Muscle layer of duodenum (tissue), 2 donors: ENCODE data around the gene GDAP1L1.
"Not testable (repeated sequence)": the region's sequence is repeated elsewhere in the genome, so short reads cannot be mapped to it uniquely, and the experiment has no call there.

Source experiments
- H3K27ac ChIP-seq: one replicate; pipeline ENCODE4 v1.7.0; 2013; ENCODE audit warnings: mild to moderate bottlenecking, low read length
- H3K27me3 ChIP-seq: one replicate; pipeline ENCODE4 v1.7.0; 2013; ENCODE audit warnings: low read depth, mild to moderate bottlenecking, control low read depth, low read length
- H3K36me3 ChIP-seq, 2 donors: one replicate each; pipeline ENCODE4 v1.7.0; 2013; ENCODE audit warnings: low read length in 2 of 2, control low read depth in 1 of 2, mild to moderate bottlenecking in 1 of 2; ENCODE audit not compliant: insufficient read depth in 2 of 2, control insufficient read depth in 1 of 2
- H3K4me1 ChIP-seq, 2 donors: one replicate each; pipeline ENCODE4 v1.7.0; 2013; ENCODE audit warnings: low read length in 2 of 2, mild to moderate bottlenecking in 2 of 2, control low read depth in 1 of 2, moderate library complexity in 1 of 2; ENCODE audit not compliant: insufficient read depth in 2 of 2, control insufficient read depth in 1 of 2
- H3K4me3 ChIP-seq, 2 donors: one replicate each; pipeline ENCODE4 v1.7.0; 2013; ENCODE audit warnings: low read length in 2 of 2, low read depth in 1 of 2, mild to moderate bottlenecking in 1 of 2
- H3K9me3 ChIP-seq, 2 donors: one replicate each; pipeline ENCODE4 v1.7.0; 2013; ENCODE audit warnings: low read length in 2 of 2, control low read depth in 1 of 2, mild to moderate bottlenecking in 1 of 2; ENCODE audit not compliant: control insufficient read depth in 1 of 2
- donor health status: healthy.

The GDAP1L1 gene

GRCh38 chr20:44221368-44221954, 25.6 kb upstream of the GDAP1L1 start:
- H3K36me3 ChIP-seq, result peaks cover 0 to 5% of the 10 kb centered on the region in 2 donors
- H3K9me3 ChIP-seq, result no peaks in the 10 kb centered on the region
- H3K27ac ChIP-seq, result no peak overlapping the region
- H3K4me3 ChIP-seq, result no peak overlapping the region
- peaks cover 0 to 9% of the 10 kb centered on the region in 2 donors for H3K4me1 ChIP-seq
- H3K27me3 ChIP-seq, result no peaks in the 10 kb centered on the region

DNA sequence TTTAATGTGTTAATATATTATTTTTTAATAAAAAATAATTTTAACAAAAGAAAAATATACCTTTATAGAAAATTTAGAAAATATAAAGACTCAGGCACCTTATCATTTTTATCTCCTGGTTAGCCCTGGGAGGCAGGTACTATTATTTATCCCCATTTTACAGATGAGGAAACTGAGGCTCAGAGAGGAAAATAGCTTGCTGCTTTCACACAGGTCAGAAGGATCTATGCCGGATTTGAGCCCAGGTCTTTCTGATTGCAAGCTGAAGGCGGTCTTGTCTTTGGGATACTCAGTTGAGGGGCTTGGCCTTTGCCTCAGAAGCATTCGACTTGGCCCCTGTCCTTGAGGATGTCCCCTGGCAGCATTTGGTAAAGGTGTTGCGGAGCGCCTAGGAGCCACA, 25.1 kb upstream of the GDAP1L1 start:
- Histone ChIP-seq H3K36me3 (peaks cover 0 to 5% of the 10 kb centered on the region in 2 donors), H3K27me3 (no peaks in the 10 kb centered on the region), H3K4me1 (peaks cover 0 to 9% of the 10 kb centered on the region in 2 donors), H3K27ac (no peak overlapping the region), H3K9me3 (no peaks in the 10 kb centered on the region), H3K4me3 (no peak overlapping the region)

DNA sequence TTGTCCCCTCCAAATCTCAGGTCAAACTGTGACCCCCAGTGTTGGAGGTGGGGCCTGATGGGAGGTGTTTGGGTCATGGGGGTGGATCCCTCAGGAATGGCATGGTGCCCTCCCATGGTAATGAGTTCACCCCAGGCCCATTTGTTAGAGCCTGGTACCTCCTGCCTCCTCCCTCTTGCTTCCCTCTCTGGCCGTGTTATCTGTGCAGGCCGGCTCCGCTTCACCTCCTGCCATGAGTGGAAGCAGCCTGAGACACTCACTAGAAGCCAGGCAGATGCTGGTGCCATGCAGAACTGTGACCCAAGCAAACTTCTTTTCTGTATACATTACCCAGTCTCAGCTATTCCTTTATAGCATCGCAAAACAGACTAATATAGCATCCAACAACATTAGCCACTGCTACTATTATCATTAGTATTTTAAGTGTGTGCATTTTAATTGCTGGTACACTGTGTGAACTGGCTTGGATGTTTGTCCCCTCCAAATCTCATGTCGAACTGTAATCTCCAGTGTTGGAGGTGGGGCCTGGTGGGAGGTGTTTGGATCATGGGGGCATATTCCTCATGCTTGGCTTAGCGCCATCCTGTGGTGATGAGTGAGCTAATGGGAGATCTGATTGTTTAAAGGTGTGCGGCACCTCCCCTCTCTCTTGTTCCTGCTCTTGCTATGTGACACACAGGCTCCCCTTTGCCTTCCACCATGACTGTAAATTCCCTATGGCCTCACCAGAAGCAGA, 24.3 kb upstream of the GDAP1L1 start:
- peaks cover 0 to 5% of the 10 kb centered on the region in 2 donors for H3K36me3 ChIP-seq
- no peak overlapping the region for H3K27ac ChIP-seq
- no peaks in the 10 kb centered on the region for H3K27me3 ChIP-seq
- peaks cover 0 to 5% of the 10 kb centered on the region in 2 donors for H3K4me1 ChIP-seq
- no peaks in the 10 kb centered on the region for H3K9me3 ChIP-seq
- H3K4me3 ChIP-seq, result no peak overlapping the region

GRCh38 chr20:44223721-44224120, 23.4 kb upstream of the GDAP1L1 start:
- H3K4me3 ChIP-seq, result no peak overlapping the region
- H3K9me3 ChIP-seq, result no peaks in the 10 kb centered on the region
- peaks cover 0 to 5% of the 10 kb centered on the region in 2 donors for H3K36me3 ChIP-seq
- H3K27me3 ChIP-seq, result no peaks in the 10 kb centered on the region
- no peaks in the 10 kb centered on the region for H3K4me1 ChIP-seq
- no peak overlapping the region for H3K27ac ChIP-seq

DNA sequence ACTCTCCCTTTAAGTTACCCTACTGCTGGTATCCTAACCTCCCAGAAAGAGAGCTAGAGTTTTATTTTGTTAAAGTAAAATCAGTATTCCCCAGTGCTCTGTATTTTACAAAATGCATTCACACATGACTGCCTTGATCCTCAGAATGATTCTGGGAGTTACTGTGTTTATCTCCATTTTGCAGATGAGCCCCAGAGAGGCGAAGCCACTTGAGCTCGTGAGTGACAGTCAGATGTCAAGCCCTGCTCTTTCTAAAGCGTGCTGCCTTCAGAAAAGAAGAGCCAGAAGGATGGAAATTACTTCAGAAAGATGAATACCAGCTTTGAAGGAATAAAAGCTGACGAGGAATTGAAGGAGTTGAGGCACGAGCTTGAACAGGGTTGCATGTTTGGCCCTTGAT, 22.5 kb upstream of the GDAP1L1 start:
- no peak overlapping the region for H3K27ac ChIP-seq
- no peaks in the 10 kb centered on the region for H3K27me3 ChIP-seq
- H3K4me3 ChIP-seq, result no peak overlapping the region
- H3K9me3 ChIP-seq, result no peaks in the 10 kb centered on the region
- H3K36me3 ChIP-seq, result peaks cover 0 to 3% of the 10 kb centered on the region in 2 donors
- no peaks in the 10 kb centered on the region for H3K4me1 ChIP-seq

- Histone ChIP-seq H3K27me3 (no peaks in the 10 kb centered on the region), H3K4me3 (no peak overlapping the region), H3K36me3 (no peaks in the 10 kb centered on the region), H3K27ac (no peak overlapping the region), H3K9me3 (no peaks in the 10 kb centered on the region), H3K4me1 (no peaks in the 10 kb centered on the region)
Measured at GRCh38 chr20:44228465-44229258, 18.4 kb upstream of the GDAP1L1 start.

GRCh38 chr20:44231193-44231592, 15.9 kb upstream of the GDAP1L1 start:
- no peaks in the 10 kb centered on the region for H3K9me3 ChIP-seq
- H3K4me3 ChIP-seq, result no peak overlapping the region
- no peaks in the 10 kb centered on the region for H3K4me1 ChIP-seq
- no peak overlapping the region for H3K27ac ChIP-seq
- no peaks in the 10 kb centered on the region for H3K36me3 ChIP-seq
- no peaks in the 10 kb centered on the region for H3K27me3 ChIP-seq

GRCh38 chr20:44231713-44232468, 15.2 kb upstream of the GDAP1L1 start:
- no peak overlapping the region for H3K27ac ChIP-seq
- no peaks in the 10 kb centered on the region for H3K36me3 ChIP-seq
- H3K9me3 ChIP-seq, result no peaks in the 10 kb centered on the region
- no peaks in the 10 kb centered on the region for H3K27me3 ChIP-seq
- H3K4me3 ChIP-seq, result no peak overlapping the region
- no peaks in the 10 kb centered on the region for H3K4me1 ChIP-seq

DNA sequence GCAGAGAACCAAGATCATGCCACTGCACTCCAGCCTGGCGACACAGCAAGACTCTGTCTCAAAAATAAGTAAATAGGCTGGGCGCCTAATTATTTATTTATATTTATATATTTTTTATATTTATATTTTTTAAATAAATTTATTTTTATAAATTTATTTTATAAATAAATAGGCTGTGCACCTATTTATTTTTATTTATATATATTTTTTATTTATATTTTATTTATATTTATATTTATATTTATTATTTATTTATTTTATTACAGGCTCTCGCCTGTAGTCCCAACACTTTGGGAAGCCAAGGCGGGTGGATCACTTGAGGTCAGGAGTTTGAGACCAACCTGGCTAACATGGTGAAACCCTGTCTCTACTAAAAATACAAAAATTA, 14.6 kb upstream of the GDAP1L1 start:
- H3K4me1 ChIP-seq, H3K4me3 ChIP-seq, H3K27ac ChIP-seq, H3K36me3 ChIP-seq, H3K9me3 ChIP-seq, H3K27me3 ChIP-seq: not testable (repeated sequence)

GRCh38 chr20:44233436-44234016, 13.6 kb upstream of the GDAP1L1 start:
- Histone ChIP-seq H3K4me1 (no peaks in the 10 kb centered on the region), H3K27ac (no peak overlapping the region), H3K4me3 (no peak overlapping the region), H3K36me3 (no peaks in the 10 kb centered on the region), H3K9me3 (no peaks in the 10 kb centered on the region), H3K27me3 (no peaks in the 10 kb centered on the region)
